Adrenal gland (tissue), 5 donors: ENCODE results near the gene TMEM41B.

Source experiments
- CTCF ChIP-seq, 6 experiments: fragments of 450-650 bp in 4 of 6; fragments of 200-600 bp in 2 of 6; sonication (generic) in 1 of 6; IDR thresholded peaks; 1 replicate in 5 of 6; 2 replicates in 1 of 6; pipeline versions ENCODE4 v1.5.1 to v1.8.0; 2016 to 2021; ENCODE audit warnings: antibody characterized with exemption in 6 of 6, mild to moderate bottlenecking in 2 of 6, moderate library complexity in 1 of 6
- POLR2A ChIP-seq, 2 donors: fragments of 450-650 bp; IDR thresholded peaks; one replicate each; pipeline ENCODE4 v1.6.1; 2017; ENCODE audit warnings: antibody characterized with exemption in 2 of 2, mild to moderate bottlenecking in 2 of 2, moderate library complexity in 1 of 2
- donor health status: DM: no; HTN: no; CAD: no.

- TF ChIP-seq CTCF (IDR thresholded peaks at IDR 0.05), result no peak
- no peak for TF ChIP-seq POLR2A (IDR thresholded peaks at IDR 0.05)
These were observed 37.2 kb downstream of the TMEM41B start for GRCh38 chr11:9277176-9277575.
